ENCODE data around the gene TBL1X.

TBL1X gene

GRCh38 chrX:9611436-9612145 lies 146.7 kb downstream of the TBL1X start:
- no peak for TF ChIP-seq ZNF274 (IDR thresholded peaks at IDR 0.05; ENCODE audit: low read depth, low read length)

GRCh38 chrX:9612146-9612505 lies 147.3 kb downstream of the TBL1X start:
- no peak overlapping the region for H3K4me3 ChIP-seq (ENCODE audit: low read length)
- no peak for TF ChIP-seq ZNF274 (IDR thresholded peaks at IDR 0.05; ENCODE audit: low read depth, low read length)

More at GRCh38 chrX:9611436-9612145, 146.7 kb downstream of the TBL1X start:
- H3K4me3 ChIP-seq (ENCODE audit: low read length) = no peak overlapping the region

GRCh38 chrX:9614016-9614415 lies 149.2 kb downstream of the TBL1X start:
- TF ChIP-seq ZNF274 (IDR thresholded peaks at IDR 0.05; ENCODE audit: low read depth, low read length) = no peak
- no peak overlapping the region for H3K4me3 ChIP-seq (ENCODE audit: low read length)

- no peak for TF ChIP-seq ZNF274 (IDR thresholded peaks at IDR 0.05; ENCODE audit: low read depth, low read length)
These were observed 154.3 kb downstream of the TBL1X start for GRCh38 chrX:9619133-9619532.

GRCh38 chrX:9619581-9619980 lies 154.7 kb downstream of the TBL1X start:
- H3K4me3 ChIP-seq (ENCODE audit: low read length) = no peak overlapping the region
- no peak for TF ChIP-seq ZNF274 (IDR thresholded peaks at IDR 0.05; ENCODE audit: low read depth, low read length)

More at GRCh38 chrX:9619133-9619532, 154.3 kb downstream of the TBL1X start:
- no peak overlapping the region for H3K4me3 ChIP-seq (ENCODE audit: low read length)

- TF ChIP-seq ZNF274 (IDR thresholded peaks at IDR 0.05; ENCODE audit: low read depth, low read length) = no peak
- no peak overlapping the region for H3K4me3 ChIP-seq (ENCODE audit: low read length)
These were observed 157.3 kb downstream of the TBL1X start for GRCh38 chrX:9622128-9622527.

- no peak overlapping the region for H3K4me3 ChIP-seq (ENCODE audit: low read length)
- no peak for TF ChIP-seq ZNF274 (IDR thresholded peaks at IDR 0.05; ENCODE audit: low read depth, low read length)
These were observed 161.5 kb downstream of the TBL1X start for GRCh38 chrX:9626379-9626778.

- TF ChIP-seq ZNF274 (IDR thresholded peaks at IDR 0.05; ENCODE audit: low read depth, low read length) = no peak
These were observed 163.1 kb downstream of the TBL1X start for GRCh38 chrX:9627922-9628321.

GRCh38 chrX:9628779-9629493 lies 164.1 kb downstream of the TBL1X start:
- TF ChIP-seq ZNF274 (IDR thresholded peaks at IDR 0.05; ENCODE audit: low read depth, low read length) = no peak
- no peak overlapping the region for H3K4me3 ChIP-seq (ENCODE audit: low read length)

More at GRCh38 chrX:9627922-9628321, 163.1 kb downstream of the TBL1X start:
- H3K4me3 ChIP-seq (ENCODE audit: low read length) = no peak overlapping the region

- no peak overlapping the region for H3K4me3 ChIP-seq (ENCODE audit: low read length)
- TF ChIP-seq ZNF274 (IDR thresholded peaks at IDR 0.05; ENCODE audit: low read depth, low read length) = no peak
These were observed 169.7 kb downstream of the TBL1X start for GRCh38 chrX:9634551-9634950.

GRCh38 chrX:9635368-9635767 lies 170.5 kb downstream of the TBL1X start:
- no peak overlapping the region for H3K4me3 ChIP-seq (ENCODE audit: low read length)
- TF ChIP-seq ZNF274 (IDR thresholded peaks at IDR 0.05; ENCODE audit: low read depth, low read length) = no peak

GRCh38 chrX:9635803-9636202 lies 170.9 kb downstream of the TBL1X start:
- no peak for TF ChIP-seq ZNF274 (IDR thresholded peaks at IDR 0.05; ENCODE audit: low read depth, low read length)
- H3K4me3 ChIP-seq (ENCODE audit: low read length) = no peak overlapping the region

GRCh38 chrX:9638871-9639270 lies 174.0 kb downstream of the TBL1X start:
- no peak overlapping the region for H3K4me3 ChIP-seq (ENCODE audit: low read length)
- TF ChIP-seq ZNF274 (IDR thresholded peaks at IDR 0.05; ENCODE audit: low read depth, low read length) = no peak

- no peak overlapping the region for H3K4me3 ChIP-seq (ENCODE audit: low read length)
- no peak for TF ChIP-seq ZNF274 (IDR thresholded peaks at IDR 0.05; ENCODE audit: low read depth, low read length)
These were observed 177.6 kb downstream of the TBL1X start for GRCh38 chrX:9642270-9642995.

- TF ChIP-seq ZNF274 (IDR thresholded peaks at IDR 0.05; ENCODE audit: low read depth, low read length) = no peak
- no peak overlapping the region for H3K4me3 ChIP-seq (ENCODE audit: low read length)
These were observed 178.9 kb downstream of the TBL1X start for GRCh38 chrX:9643807-9644206.
